Aorta (tissue), 5 donors: ENCODE data around the gene CEP112. TPM values are rescaled to one million over a fixed set of nuclear protein-coding genes. Genes with fewer than 3 reads are reported as not detected.

ENCODE experiments used
- ATAC-seq: fragments of 200-7000 bp; cut with Tn5 transposase; one replicate; pipeline ENCODE4 v1.9.1; 2022; ENCODE audit warnings: moderate library complexity; ENCODE audit not compliant: low FRiP score
- DNase-seq, 2 donors: peaks; one replicate each; pipeline ENCODE4 v3.0.0-alpha.2; 2020
- H3K27ac ChIP-seq, 2 donors: one replicate each; pipeline ENCODE4 v1.5.1; 2013; ENCODE audit warnings: low read length in 2 of 2, mild to moderate bottlenecking in 2 of 2, moderate library complexity in 2 of 2, control low read depth in 1 of 2, inconsistent platforms in 1 of 2, low read depth in 1 of 2
- H3K27me3 ChIP-seq, 2 donors: one replicate each; pipeline ENCODE4 v1.6.1; 2013; ENCODE audit warnings: control low read depth in 1 of 2, low read length in 1 of 2, mild to moderate bottlenecking in 1 of 2, moderate library complexity in 1 of 2; ENCODE audit not compliant: insufficient read depth in 2 of 2, control insufficient read depth in 1 of 2
- H3K36me3 ChIP-seq, 2 donors: one replicate each; pipeline ENCODE4 v1.6.1; 2013; ENCODE audit warnings: control low read depth in 1 of 2, low read length in 1 of 2, mild to moderate bottlenecking in 1 of 2; ENCODE audit not compliant: insufficient read depth in 2 of 2, control insufficient read depth in 1 of 2
- H3K4me1 ChIP-seq, 2 donors: one replicate each; pipeline ENCODE4 v1.6.1; 2013; ENCODE audit warnings: low read length in 2 of 2, control low read depth in 1 of 2, mild to moderate bottlenecking in 1 of 2, moderate library complexity in 1 of 2; ENCODE audit not compliant: insufficient read depth in 2 of 2, control insufficient read depth in 1 of 2
- H3K4me3 ChIP-seq, 2 donors: one replicate each; pipeline ENCODE4 v1.5.1; 2013; ENCODE audit warnings: low read length in 2 of 2, control low read depth in 1 of 2, mild to moderate bottlenecking in 1 of 2
- H3K9me3 ChIP-seq: one replicate; pipeline ENCODE4 v1.6.1; 2013; ENCODE audit warnings: mild to moderate bottlenecking, low read length; ENCODE audit not compliant: control insufficient read depth
- WGBS, 2 donors: extraction: QIAGEN DNeasy Blood & Tissue Kit; methylation state at CpG; one replicate each; pipeline ENCODE4 v1.1.7; 2013; 5-methylcytosine and 5-hydroxymethylcytosine counted together
- intact Hi-C, 2 donors: fragments of 100-400 bp; cut with DNase I; formaldehyde crosslinking; loops; one replicate each; pipeline versions ENCODE4 v1.14.2 to v1.15.0; 2022
- polyA plus RNA-seq, 2 donors: library from polyadenylated mRNA; stranded (reverse); fragments of 200-250 nt; gene quantifications; one replicate each; pipeline ENCODE4 v1.2.3, GENCODE V29; 2013
- total RNA-seq, 2 donors: library from RNA; stranded (reverse); fragmentation: NEBNext Ultra II Directional; extraction: Animal tissue kit (Norgen Biotek cat#: 25700); gene quantifications; one replicate each; pipeline ENCODE4 v1.2.1, GENCODE V29; 2021
- donor health status: healthy with polysubstance abuse.
- donor health status: Bipolar disorder and iron deficiency.
- donor health status: DM: no; HTN: no; CAD: no.
- donor health status: DM: no; HTN: no; CAD: no.
- donor health status: DM: yes; HTN: yes; CAD: no.

The CEP112 gene
- total and polyA plus RNA-seq, 4 donors = 17.5 to 47.5 (median 30.7) TPM

GRCh38 chr17:66214884-66215528 lies 23.1 kb upstream of the CEP112 start:
- ATAC-seq (no peak), DNase-seq (no peak)
- Histone ChIP-seq H3K9me3 (no peaks in the 10 kb centered on the region), H3K4me3 (no peak overlapping the region), H3K27ac (no peak overlapping the region), H3K4me1 (no peaks in the 10 kb centered on the region), H3K36me3 (no peaks in the 10 kb centered on the region), H3K27me3 (peaks cover 0 to under 1% of the 10 kb centered on the region in 2 donors)
- WGBS, 2 donors = 59 to 66% methylated on average over 5 of the region's 5 CpGs
- intact Hi-C loops = no loop called here

- Histone ChIP-seq H3K4me1 (no peaks in the 10 kb centered on the region), H3K27ac (no peak overlapping the region), H3K27me3 (no peaks in the 10 kb centered on the region), H3K4me3 (no peak overlapping the region), H3K9me3 (no peaks in the 10 kb centered on the region), H3K36me3 (no peaks in the 10 kb centered on the region)
- WGBS, 2 donors = 85 to 89% methylated on average over 9 of the region's 9 CpGs
- intact Hi-C loops = no loop called here
- ATAC-seq (no peak), DNase-seq (no peak)
Observed at GRCh38 chr17:66211047-66211810, 19.3 kb upstream of the CEP112 start.

- Histone ChIP-seq H3K27me3 (no peaks in the 10 kb centered on the region), H3K27ac (no peak overlapping the region), H3K9me3 (no peaks in the 10 kb centered on the region), H3K4me1 (no peaks in the 10 kb centered on the region), H3K36me3 (no peaks in the 10 kb centered on the region), H3K4me3 (no peak overlapping the region)
- DNase-seq = no peak
- WGBS, 2 donors = 84 to 88% methylated on average over 2 of the region's 2 CpGs
- intact Hi-C loops = no loop called here
- ATAC-seq = no peak
Observed at GRCh38 chr17:66210208-66210574, 18.3 kb upstream of the CEP112 start.

- no peak overlapping the region for H3K4me3 ChIP-seq
- intact Hi-C loops = no loop called here
- H3K9me3 ChIP-seq = peaks cover 3% of the 10 kb centered on the region
- DNase-seq (no peak), ATAC-seq (no peak)
- H3K27ac ChIP-seq = no peak overlapping the region
- no peaks in the 10 kb centered on the region for H3K36me3 ChIP-seq
- H3K4me1 ChIP-seq = no peaks in the 10 kb centered on the region
- H3K27me3 ChIP-seq = no peaks in the 10 kb centered on the region
Observed at GRCh38 chr17:66207936-66208335, 16.0 kb upstream of the CEP112 start.

- 78 to 82% methylated on average over 8 of the region's 8 CpGs for WGBS, 2 donors
- Histone ChIP-seq H3K4me3 (no peak overlapping the region), H3K36me3 (no peaks in the 10 kb centered on the region), H3K27me3 (no peaks in the 10 kb centered on the region), H3K27ac (no peak overlapping the region), H3K9me3 (peaks cover 3% of the 10 kb centered on the region), H3K4me1 (no peaks in the 10 kb centered on the region)
- ATAC-seq (no peak), DNase-seq (no peak)
- intact Hi-C loops = no loop called here
Observed at GRCh38 chr17:66203274-66204015, 11.5 kb upstream of the CEP112 start.

GRCh38 chr17:66200685-66201092 lies 8.8 kb upstream of the CEP112 start:
- no peaks in the 10 kb centered on the region for H3K36me3 ChIP-seq
- 11 to 12% methylated on average over 3 of the region's 3 CpGs for WGBS, 2 donors
- no peak overlapping the region for H3K4me3 ChIP-seq
- DNase-seq (no peak), ATAC-seq (no peak)
- no peaks in the 10 kb centered on the region for H3K4me1 ChIP-seq
- no peaks in the 10 kb centered on the region for H3K27me3 ChIP-seq
- no peak overlapping the region for H3K27ac ChIP-seq
- H3K9me3 ChIP-seq = peaks cover 3% of the 10 kb centered on the region
- intact Hi-C loops = no loop called here

GRCh38 chr17:66198242-66198641 lies 6.3 kb upstream of the CEP112 start:
- H3K4me1 ChIP-seq = no peaks in the 10 kb centered on the region
- no peak overlapping the region for H3K27ac ChIP-seq
- DNase-seq (no peak), ATAC-seq (no peak)
- intact Hi-C loops = no loop called here
- no peaks in the 10 kb centered on the region for H3K36me3 ChIP-seq
- no peak overlapping the region for H3K4me3 ChIP-seq
- WGBS, 2 donors = 94 to 95% methylated on average over 8 of the region's 8 CpGs
- no peaks in the 10 kb centered on the region for H3K9me3 ChIP-seq
- H3K27me3 ChIP-seq = no peaks in the 10 kb centered on the region

GRCh38 chr17:66192378-66192687 lies 400 bp upstream of the CEP112 start:
- DNase-seq = no peak
- Histone ChIP-seq H3K27ac (no peak overlapping the region), H3K9me3 (no peaks in the 10 kb centered on the region), H3K36me3 (no peaks in the 10 kb centered on the region), H3K27me3 (no peaks in the 10 kb centered on the region), H3K4me1 (peaks cover 0 to 2% of the 10 kb centered on the region in 2 donors), H3K4me3 (peak overlapping the region; percentile 62 to 73)
- 2 to 3% methylated on average over 10 of the region's 10 CpGs for WGBS, 2 donors
- intact Hi-C loops = no loop called here
- ATAC-seq = no peak
